GOT3 (cell line): ENCODE measurements around the gene SCEL.
"Not testable (repeated sequence)": the region's sequence is repeated elsewhere in the genome, so short reads cannot be mapped to it uniquely, and the experiment has no call there.

Source experiments
- DNase-seq: peaks from one replicate; lab custom pipeline; 2025; ENCODE audit warnings: mixed read lengths; lab: John Stamatoyannopoulos, UW

Gene SCEL, protein sequence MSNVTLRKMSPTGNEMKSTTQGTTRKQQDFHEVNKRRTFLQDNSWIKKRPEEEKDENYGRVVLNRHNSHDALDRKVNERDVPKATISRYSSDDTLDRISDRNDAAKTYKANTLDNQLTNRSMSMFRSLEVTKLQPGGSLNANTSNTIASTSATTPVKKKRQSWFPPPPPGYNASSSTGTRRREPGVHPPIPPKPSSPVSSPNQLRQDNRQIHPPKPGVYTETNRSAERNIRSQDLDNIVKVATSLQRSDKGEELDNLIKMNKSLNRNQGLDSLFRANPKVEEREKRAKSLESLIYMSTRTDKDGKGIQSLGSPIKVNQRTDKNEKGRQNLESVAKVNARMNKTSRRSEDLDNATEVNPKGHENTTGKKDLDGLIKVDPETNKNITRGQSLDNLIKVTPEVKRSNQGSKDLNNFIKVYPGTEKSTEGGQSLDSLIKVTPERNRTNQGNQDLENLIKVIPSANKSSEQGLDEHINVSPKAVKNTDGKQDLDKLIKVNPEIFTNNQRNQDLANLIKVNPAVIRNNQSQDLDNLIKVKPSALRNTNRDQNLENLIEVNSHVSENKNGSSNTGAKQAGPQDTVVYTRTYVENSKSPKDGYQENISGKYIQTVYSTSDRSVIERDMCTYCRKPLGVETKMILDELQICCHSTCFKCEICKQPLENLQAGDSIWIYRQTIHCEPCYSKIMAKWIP

DNA sequence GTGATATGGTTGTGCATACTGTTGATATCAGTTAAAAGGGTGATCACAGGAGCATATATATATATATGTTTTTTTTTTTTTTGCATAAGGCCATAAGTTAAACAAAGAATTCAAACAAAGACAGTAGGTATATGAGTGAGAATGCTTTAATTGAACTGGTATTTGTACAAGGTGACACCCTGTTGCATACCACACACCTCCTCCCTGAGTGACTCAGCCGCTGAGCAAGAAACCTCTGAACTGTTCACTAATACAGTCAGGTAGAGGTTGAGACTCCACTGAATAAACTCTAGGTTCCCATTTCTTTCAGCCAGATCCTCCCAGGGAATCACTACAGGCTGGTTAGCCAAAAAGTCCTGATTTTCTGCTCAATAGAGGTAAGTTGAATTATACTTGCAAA is at the start of gene SCEL:
TSS of gene SCEL (plus strand) at position 259 of the 400 bp plus-strand sequence. CDS start 20,170 bp downstream, outside the sequence.
- no peak for DNase-seq

DNA sequence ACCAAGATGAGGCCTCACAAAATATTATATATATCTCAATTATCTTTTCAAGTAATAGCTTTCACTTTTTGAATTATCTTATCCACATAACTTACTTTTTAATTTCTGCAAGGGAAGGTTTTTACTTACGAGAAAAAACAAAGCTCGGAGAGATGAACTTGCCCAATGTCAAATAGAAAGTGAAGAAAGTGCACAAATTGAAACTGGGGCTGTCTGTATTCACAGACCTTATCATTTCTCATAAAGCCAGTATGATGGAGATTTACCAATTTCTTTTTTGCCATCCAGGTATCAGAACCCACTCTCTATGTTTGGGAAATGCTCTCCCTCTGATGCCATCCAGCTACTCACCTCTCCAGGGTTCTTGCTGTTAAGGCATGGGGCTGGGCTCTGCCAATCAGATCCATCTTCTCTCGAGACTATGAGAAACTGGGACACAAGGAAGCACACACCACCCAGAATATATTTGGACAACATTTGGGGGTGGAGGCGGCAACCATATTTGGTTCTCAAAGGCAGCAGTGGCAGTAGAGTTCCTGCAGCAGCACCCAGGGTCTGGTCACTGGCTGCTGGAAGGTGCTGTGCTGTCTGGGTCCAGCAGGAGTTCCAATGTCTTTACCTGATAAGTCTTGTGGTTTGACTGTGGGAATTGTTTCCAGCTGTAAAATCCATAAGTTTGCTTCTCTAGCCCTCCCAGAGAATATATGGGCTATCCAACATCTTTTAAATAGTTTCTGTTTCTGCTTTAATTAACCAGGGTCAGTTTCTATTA is 45.8 kb upstream of the SCEL start:
- no peak for DNase-seq

DNA sequence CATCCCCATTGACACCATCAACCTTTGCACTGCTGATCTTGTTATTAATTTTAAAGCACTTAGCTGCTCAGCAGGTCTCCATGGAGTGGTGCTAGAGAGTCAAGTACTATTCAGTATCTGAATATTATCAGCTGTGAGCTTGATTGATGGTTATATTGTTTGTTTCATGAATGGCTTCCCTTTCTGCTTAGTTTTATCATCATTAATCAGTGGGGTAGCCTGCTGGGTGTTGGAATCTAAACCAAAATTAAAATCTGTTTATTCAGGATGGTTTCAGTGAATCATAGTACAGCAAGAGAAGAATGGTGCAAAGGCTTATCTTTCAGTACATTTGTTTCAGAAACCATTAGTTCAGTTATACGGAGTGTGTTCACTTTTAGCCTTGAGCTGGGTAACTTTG is 42.5 kb upstream of the SCEL start:
- DNase-seq = no peak

DNA sequence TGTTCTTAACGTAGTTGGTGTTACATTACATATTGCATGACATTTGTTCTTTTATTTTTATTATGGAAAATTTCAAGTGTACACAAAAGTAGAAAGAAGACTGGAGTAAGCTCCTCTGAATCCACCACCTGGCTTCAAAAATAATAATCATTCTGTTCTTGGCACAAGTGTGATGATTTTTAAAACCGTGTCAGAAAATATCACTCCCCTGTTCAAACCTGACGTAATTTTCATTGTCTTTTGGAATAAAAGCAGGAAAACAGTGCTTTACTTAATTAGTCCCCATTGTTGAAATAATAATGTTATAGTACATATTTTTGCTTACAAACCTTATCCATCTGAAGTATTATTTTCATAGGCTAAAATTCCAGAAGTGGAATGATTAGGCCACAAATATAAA is 41.3 kb upstream of the SCEL start:
- no peak for DNase-seq

DNA sequence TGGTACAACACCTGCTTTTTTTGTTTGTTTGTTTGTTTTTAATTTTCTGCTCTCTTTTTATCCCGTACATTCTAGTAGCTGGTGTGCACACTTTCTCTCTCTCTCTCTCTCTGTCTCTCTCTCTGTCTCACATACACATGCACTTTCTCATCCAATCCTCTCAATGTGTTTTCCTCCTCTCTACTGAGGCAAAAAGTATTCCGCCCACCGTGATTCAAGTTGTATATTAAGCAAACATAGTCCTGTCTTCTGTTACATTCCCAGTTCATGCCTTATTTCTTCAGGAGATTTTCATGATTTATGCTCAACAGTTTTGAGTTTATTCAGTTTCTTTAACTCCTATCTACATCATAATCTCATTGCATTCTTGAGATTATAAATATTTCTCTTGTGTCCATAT is 38.2 kb upstream of the SCEL start:
- DNase-seq = no peak

DNA sequence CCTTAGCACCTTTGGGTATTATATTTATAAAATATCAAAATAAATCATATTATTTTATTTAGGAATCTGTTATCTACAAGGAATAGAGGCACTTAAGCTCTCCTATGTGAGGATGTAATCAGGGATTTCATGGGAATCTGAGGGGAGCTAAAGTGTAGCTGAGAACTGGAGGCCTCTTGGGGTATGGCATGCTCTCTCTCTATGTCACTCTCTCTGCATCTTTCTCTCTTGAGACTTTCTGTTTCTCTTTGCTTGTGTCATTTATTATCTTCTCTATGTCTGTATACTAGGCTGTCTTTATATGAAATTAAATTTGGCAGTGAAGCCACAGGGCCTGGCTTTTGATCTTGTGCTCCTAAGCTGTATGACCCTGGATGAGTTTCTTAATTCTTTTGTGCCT is 37.7 kb upstream of the SCEL start:
- DNase-seq = no peak

DNA sequence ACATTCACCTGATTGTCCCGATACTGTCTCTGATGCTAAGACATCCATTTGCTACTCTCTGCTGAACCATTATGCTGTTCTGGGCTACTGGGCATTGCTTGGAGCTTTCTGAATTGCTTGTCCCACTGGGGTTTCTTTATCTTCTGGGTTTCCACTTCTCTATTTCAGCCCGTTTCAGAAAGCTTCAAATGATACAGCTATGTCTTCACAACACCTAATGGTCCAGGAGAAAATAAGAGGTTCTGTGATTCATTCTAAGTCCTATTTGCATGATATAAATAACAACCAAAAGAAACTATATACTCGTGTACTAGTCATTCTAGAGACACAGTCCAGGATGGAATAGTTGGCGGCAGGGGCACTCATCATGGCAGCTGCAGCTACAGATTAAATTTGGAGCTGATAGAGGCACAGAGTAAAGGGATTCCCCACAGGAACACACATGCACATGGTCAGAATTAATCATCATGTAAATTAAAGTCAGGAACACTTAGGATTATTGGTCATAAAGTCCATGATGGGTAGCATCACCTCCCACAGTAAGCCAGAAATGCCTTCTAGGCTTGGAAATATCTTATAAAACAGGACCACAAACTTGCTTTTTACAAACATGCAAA is 33.3 kb upstream of the SCEL start:
- no peak for DNase-seq

DNA sequence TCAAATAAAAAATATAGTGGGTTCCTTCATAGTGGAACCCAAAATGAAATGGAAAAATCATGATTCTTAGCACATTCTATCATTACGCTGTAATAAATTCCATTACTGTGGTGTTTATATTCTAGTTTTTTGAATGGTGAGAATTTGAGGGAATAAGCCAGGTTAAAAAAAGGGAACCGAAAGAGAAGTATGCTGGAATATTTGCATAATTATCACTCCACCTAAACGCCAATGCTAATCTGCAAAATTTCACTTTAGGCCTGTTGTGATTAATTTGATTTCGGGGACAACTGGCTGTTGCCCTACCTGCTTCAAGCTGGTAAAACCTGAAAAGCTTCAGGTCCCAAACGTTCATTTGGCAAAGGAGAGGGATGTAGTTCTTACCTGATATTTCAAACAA is 32.1 kb upstream of the SCEL start:
- no peak for DNase-seq

DNA sequence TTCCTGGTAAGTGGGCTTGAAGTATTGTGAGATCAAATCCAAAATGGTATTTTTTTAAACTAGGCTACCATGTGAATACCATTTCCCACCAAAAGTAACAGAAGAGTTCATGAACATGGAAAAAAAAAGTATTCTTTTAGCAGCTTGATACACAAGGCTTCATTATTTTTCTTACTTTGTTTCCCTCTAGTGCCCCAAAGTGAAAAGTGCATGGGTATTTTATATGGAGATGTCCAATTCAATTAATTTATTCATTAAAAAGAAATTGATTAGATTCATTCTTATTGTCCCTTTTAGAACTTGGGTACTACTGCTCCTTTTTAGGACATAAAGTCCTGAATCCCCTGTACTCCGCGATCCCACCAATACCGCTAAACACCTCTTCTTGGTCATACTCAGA is 28.6 kb upstream of the SCEL start:
- DNase-seq = no peak

DNA sequence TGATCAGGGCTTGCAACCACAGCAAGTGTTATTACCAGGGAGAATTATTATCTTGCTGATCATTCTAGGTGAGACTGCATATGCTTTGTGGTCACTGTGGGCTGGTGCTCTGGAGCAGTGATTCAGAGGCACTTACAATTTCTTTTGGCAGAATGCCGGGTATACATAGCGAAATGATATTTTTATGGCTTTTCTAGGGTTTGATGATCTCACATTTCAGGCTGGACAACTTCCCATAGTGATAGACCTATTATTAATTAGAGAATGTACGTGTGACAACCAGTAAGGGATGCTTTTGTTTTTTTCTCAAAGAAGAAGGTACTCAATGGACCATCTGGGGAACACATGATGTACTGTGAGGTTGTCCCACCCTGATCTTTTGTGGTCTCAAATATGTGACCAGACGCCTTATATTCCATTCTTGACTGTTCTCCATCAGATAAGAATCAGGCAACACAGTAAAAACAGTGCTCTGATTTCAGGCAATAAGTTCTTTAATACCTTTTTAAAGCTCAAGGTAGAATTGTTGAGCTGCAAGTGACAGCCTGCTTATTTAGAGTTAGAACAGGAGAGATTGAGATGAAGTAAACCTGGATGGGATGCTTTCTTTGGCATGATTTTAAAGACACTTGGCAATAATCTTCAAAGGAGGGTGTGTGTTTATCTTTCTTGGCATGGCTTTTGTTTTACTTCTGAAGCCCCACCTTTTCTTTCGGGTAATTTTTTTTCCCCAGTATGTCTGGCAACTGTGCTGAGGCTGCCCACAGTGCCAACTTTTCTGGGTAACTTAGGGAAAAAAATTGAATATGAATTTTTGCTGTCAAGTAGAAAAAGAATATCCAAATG is 27.4 kb upstream of the SCEL start:
- DNase-seq = no peak

DNA sequence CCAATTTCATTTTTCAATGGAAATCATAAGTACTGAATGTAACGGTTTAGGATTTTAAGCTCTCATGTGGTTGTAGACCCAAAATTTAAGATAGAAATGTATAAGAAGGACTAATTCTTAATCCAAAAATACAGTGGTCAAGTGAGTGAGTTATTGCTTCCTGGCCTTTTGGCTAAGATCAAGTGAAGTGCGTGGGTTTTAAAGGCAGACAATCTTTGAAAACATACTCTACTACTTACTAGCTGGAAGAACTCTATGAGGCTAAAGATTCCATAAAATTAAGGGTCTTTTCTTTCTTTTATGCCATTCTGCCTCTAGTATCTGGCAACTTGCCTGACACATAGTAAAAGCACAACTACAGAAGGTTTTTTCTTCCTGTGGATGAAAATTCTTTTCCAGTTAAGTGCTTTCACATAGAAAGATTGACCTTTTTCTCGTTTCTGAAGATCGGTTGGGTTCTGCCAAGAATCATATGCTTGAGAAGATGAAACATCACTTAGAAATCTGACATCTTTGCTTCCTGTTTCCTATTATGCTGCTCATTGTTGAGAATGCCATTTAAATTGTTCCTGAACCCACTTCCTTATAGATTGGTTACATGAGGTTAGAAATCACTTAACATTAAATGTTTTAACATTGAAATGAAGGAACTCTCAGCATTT is 26.4 kb upstream of the SCEL start:
- DNase-seq = no peak

DNA sequence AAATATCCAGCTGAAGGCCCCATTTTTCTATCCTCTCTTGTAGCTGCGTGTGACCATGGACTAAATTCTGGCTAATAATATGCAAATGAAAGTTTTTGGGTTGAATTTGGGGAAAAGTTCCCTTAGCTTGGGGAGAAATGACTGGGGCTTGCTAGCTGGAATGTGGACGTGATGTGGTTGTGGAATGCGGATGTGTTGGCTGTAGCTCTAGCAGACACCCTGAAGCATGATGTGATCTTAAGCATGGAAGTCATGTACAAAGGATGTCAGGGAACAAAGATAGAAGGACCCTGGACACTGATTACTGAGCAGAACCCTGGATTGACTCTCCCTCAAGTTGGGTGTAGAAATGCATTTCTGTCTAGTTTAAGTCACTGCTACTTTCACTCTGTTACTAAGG is 25.4 kb upstream of the SCEL start:
- no peak for DNase-seq

DNA sequence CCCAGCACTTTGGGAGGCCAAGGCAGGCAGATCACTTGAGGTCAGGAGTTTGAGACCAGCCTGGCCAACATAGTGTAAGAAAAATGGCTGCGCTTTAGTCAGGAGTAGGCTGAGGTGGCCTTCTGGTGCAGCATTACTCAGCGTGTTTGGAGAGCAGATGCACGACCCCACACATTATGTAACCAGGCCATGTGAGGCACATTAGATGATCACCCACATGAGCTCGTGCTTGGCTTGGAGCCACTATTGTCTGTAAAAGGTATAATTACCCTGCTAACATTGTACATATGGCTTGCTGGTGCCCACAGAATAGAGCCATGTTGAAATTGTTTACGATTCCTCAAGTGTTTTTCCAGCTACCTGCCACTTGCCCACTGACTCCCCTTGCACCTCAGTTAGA is 24.0 kb upstream of the SCEL start:
- DNase-seq = no peak

DNA sequence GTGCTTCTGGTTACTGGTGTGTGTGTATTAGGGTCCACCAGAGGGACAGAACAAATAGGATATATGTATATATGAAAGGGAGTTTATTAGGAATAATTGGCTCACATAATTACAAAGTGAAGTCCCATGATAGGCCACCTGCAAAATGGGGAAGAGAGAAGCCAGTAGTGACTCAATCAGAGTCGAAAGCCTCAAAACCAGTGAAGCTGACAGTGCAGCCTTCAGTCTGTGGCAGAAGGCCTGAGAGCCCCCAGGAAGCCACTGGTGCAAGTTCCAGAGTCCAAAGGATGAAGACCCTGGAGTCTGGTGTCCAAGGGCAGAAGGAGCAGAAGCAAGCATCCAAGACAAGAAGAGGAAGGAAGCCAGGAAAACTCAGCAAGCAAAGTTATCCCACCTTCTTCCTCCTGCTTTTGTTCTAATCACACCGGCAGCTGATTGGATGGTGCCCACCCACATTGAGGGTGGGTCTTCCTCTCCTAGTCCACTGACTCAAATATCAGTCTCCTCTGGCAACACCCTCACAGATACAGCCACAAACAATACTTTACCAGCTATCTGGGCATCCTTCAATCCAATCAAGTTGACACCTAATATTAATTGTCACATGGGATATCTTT is 21.7 kb upstream of the SCEL start:
- DNase-seq = no peak

DNA sequence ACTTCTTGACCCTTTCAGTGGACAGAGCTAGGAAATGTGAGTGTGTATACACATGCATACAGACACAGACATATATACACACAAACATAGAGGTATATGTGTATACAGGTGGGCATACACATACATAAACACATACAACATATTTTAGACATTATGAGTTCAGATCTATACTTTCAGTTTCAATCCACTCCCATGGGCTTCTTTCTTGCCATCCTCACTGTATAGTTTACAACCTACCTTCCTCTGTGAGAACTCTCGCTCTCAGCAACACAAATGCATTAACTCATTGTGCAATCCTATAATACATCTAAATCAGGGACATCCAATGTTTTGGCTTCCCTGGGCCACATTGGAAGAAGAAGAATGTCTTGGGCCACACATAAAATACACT is 21.2 kb upstream of the SCEL start:
- no peak for DNase-seq

DNA sequence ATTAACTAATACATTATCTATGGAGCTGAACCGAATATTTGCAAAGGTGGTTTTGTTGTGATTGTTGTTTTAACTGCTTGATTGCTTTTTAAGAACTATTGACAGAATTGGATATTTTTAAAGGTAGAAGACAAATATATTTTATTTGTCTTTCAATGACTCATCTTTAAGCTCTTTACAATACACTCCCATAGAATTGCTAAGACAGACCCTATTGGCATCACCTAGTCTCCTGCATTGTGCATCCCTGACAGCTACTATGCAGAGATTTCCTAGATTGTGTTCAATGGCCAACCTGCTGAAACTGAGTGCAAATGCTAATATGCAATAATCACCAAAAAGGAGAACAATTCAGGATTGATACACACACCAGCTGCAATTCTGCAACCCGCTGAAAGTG is 19.7 kb upstream of the SCEL start:
- DNase-seq = no peak

DNA sequence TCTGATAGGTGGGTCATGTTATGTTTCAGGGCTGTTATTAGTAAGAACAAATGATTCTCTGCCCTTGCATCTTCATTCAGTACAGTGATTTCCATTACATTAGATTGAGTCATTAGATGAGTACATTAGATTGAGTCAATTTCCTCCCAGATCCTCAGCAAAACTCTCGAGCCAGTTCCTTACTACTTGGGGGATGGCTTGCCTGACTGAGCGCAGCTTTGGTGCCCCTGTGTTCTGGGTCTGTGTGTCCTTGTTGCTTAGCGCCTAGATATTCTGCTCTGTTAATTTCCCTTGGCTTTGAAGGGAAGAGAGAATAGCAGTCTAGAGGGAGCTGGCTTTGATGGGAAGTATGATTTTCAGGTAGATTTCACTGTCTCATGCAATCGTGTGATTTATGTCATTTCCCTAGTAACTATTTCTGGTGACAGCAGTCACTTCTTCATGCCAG is 19.1 kb upstream of the SCEL start:
- DNase-seq = no peak

DNA sequence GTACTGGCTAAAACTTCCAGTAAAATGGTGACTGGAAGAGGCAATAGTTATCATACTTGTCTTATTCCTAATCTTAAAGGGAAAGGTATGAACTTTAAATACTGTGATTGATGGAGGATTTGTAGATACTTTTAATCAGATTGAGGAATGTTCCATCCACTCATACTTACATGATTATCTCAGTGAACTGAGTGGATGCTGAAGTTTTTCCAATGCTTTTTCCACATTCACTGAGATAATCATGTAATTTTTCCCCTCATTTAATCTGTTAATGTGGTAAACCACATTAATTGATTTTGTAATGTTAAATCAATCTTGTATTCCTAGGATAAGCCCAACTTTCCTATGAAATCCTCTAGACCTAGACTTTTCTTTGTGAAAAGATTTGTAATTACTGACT is 17.2 kb upstream of the SCEL start:
- DNase-seq = no peak

DNA sequence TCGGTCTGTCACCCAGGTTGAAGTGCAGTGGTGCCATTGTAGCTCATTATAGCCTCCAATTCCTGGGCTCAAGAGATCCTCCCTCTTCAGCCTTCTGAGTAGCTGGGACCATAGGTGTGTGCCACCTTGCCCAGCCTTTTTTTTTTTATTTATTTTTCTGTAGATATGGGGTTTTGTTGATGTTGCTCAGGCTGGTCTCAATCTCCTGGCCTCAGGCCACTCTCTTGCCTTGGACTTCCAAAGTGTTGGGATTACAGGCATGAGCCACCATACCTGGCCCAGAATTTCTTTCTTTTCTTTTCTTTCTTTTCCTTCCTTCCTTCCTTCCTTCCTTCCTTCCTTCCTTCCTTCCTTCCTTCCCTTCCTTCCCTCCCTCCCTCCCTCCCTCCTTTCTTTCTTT is 16.1 kb upstream of the SCEL start:
- DNase-seq = not testable (repeated sequence)

DNA sequence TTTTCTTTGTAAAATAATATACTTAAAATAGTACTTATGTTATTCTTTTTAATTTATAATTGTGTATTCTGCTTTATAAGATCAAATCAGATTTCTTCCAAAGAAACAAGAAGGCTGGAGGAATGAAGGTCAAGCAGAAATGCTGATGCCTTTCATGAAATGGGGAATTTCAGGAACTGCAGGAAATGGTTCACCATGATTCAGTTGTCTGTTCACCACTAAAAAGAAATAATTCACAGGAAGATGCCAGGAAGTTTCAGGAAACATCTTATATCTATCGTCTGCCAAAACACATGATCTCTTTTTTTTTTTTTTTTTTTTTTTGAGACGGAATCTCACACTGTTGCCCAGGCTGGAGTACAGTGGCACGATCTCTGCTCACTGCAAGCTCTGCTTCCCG is 15.7 kb upstream of the SCEL start:
- no peak for DNase-seq
